Right atrium auricular region (tissue), 2 donors: ENCODE results near the gene GRK2. TPM values are rescaled to one million over a fixed set of nuclear protein-coding genes. Genes with fewer than 3 reads are reported as not detected.

Source experiments
- DNase-seq: peaks from one replicate; pipeline ENCODE4 v3.0.0-alpha.2; 2019; ENCODE audit warnings: low spot score
- H3K27ac ChIP-seq, 2 donors: fragments of 200-600 bp; sonication (generic); 1 replicate in 1 of 2; 2 replicates in 1 of 2; pipeline ENCODE4 v1.5.1; 2016 to 2019
- H3K27me3 ChIP-seq, 2 donors: fragments of 200-600 bp; sonication (generic); one replicate each; pipeline versions ENCODE4 v1.5.1 to v1.6.0; 2017 to 2019
- H3K36me3 ChIP-seq: fragments of 200-600 bp; sonication (generic); one replicate; pipeline ENCODE4 v1.5.1; 2016
- H3K4me1 ChIP-seq, 2 donors: fragments of 200-600 bp; sonication (generic); one replicate each; pipeline versions ENCODE4 v1.5.1 to v1.6.0; 2017 to 2019
- H3K4me3 ChIP-seq, 2 donors: fragments of 200-600 bp; sonication (generic); 1 replicate in 1 of 2; 2 replicates in 1 of 2; pipeline ENCODE4 v1.5.1; 2017 to 2019; ENCODE audit warnings: mild to moderate bottlenecking in 1 of 2, moderate library complexity in 1 of 2
- H3K9me3 ChIP-seq, 2 donors: fragments of 200-600 bp; sonication (generic); one replicate each; pipeline ENCODE4 v1.5.1; 2019
- total RNA-seq, 2 donors: library from RNA; depleted of rRNA; stranded (reverse); fragments of >200 nt; gene quantifications; one replicate each; pipeline ENCODE4 v1.1.0, GENCODE V29; 2016
- TF ChIP-seq, protein P1 (sequence below), 2 donors: fragments of 200-600 bp; sonication (generic); IDR thresholded peaks; one replicate each; pipeline ENCODE4 v1.5.1; 2019; ENCODE audit warnings: antibody characterized with exemption in 2 of 2

The GRK2 gene
- total RNA-seq, 2 donors from 2014 or later: 52.7 to 55.9 TPM

DNA sequence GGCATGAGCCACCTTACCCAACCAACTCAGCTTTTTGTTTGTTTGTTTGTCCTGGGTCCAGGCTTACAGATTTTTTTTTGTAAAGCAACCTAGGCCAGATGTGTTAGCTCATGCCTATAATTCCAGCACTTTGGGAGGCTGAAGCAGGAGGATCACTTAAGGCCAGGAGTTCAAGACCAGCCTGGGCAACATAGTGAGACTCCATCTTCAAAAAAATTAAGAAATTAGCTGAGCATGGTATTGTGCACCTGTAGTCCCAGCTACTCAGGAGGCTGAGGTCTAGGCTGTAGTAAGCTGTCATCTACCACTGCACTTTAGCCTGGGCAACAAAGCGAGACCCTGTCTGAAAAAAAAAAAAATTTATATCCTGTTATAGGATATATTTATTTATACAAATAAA, 28.7 kb upstream of the GRK2 start:
- TF ChIP-seq, protein P1, sequence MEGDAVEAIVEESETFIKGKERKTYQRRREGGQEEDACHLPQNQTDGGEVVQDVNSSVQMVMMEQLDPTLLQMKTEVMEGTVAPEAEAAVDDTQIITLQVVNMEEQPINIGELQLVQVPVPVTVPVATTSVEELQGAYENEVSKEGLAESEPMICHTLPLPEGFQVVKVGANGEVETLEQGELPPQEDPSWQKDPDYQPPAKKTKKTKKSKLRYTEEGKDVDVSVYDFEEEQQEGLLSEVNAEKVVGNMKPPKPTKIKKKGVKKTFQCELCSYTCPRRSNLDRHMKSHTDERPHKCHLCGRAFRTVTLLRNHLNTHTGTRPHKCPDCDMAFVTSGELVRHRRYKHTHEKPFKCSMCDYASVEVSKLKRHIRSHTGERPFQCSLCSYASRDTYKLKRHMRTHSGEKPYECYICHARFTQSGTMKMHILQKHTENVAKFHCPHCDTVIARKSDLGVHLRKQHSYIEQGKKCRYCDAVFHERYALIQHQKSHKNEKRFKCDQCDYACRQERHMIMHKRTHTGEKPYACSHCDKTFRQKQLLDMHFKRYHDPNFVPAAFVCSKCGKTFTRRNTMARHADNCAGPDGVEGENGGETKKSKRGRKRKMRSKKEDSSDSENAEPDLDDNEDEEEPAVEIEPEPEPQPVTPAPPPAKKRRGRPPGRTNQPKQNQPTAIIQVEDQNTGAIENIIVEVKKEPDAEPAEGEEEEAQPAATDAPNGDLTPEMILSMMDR (IDR thresholded peaks at IDR 0.05): no peak
- H3K27ac ChIP-seq: no peak overlapping the region
- H3K36me3 ChIP-seq: peaks cover 6% of the 10 kb centered on the region
- DNase-seq: no peak
- H3K4me1 ChIP-seq: peaks cover 0 to 38% of the 10 kb centered on the region in 2 donors
- no peaks in the 10 kb centered on the region for H3K9me3 ChIP-seq
- H3K4me3 ChIP-seq: no peak overlapping the region
- no peaks in the 10 kb centered on the region for H3K27me3 ChIP-seq

DNA sequence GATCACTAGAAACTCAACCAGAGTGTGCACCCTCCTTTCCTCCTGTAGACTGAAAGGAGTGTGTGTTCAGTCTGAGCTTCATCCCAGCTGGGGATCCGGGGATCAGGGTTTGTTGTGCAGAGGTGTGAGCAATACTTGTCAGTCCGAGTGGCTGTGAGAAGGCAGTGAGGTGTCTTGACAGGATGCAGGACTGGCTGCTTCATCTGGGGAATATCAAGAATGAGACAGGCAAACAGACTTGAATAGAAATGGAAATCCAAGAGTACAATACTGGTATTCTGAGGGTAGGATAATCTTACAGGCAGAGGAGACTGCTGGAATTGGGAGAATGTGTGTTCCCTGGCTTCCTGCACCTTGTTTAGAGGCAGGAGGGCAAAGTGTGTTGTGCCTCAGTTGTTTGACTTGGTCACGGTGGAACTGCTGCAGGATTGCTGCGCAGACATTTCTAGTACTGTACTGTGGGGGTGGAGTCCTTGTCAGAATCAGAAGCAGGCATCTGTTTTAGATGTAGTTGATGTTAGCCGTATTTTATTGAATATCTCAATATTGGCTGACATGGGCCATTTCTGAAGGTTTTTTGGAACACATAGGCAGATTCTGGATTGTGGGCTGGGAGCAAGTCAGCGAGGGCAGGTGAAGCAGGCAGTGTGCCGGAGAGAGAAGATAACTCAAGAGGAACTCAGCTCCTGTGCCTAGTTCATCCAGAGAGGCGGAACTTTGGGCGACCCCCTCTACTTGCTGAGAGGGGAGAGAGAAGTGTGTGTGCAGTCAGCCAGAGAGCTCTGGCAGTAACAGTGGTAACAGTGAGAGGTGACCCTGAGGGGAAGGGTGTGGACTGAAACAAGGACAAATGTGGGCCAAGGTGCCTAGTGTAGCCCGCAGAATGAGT, 27.1 kb upstream of the GRK2 start:
- no peaks in the 10 kb centered on the region for H3K9me3 ChIP-seq
- peak overlapping the region in 1 of 2 donors; percentile 60 for H3K4me3 ChIP-seq
- no peaks in the 10 kb centered on the region for H3K27me3 ChIP-seq
- DNase-seq: no peak
- H3K27ac ChIP-seq: peak overlapping the region; percentile 61 to 87
- TF ChIP-seq, protein P1 (IDR thresholded peaks at IDR 0.05): no peak
- H3K36me3 ChIP-seq: peaks cover 11% of the 10 kb centered on the region
- peaks cover 0 to 52% of the 10 kb centered on the region in 2 donors for H3K4me1 ChIP-seq

GRCh38 chr11:67239783-67240575, 26.3 kb upstream of the GRK2 start:
- TF ChIP-seq, protein P1 (IDR thresholded peaks at IDR 0.05): no peak
- Histone ChIP-seq H3K27ac (peak overlapping the region; percentile 87 to 94), H3K27me3 (no peaks in the 10 kb centered on the region), H3K9me3 (no peaks in the 10 kb centered on the region), H3K4me3 (peak overlapping the region; percentile 60 to 67), H3K36me3 (peaks cover 19% of the 10 kb centered on the region), H3K4me1 (peaks cover 0 to 54% of the 10 kb centered on the region in 2 donors)
- DNase-seq: peak; percentile 97

GRCh38 chr11:67240576-67241389, 25.5 kb upstream of the GRK2 start:
- Histone ChIP-seq H3K9me3 (no peaks in the 10 kb centered on the region), H3K27ac (peak overlapping the region; percentile 87 to 94), H3K4me1 (peaks cover 0 to 54% of the 10 kb centered on the region in 2 donors), H3K4me3 (peak overlapping the region; percentile 60 to 67), H3K36me3 (peaks cover 27% of the 10 kb centered on the region), H3K27me3 (no peaks in the 10 kb centered on the region)
- DNase-seq: no peak
- TF ChIP-seq, protein P1 (IDR thresholded peaks at IDR 0.05): no peak

DNA sequence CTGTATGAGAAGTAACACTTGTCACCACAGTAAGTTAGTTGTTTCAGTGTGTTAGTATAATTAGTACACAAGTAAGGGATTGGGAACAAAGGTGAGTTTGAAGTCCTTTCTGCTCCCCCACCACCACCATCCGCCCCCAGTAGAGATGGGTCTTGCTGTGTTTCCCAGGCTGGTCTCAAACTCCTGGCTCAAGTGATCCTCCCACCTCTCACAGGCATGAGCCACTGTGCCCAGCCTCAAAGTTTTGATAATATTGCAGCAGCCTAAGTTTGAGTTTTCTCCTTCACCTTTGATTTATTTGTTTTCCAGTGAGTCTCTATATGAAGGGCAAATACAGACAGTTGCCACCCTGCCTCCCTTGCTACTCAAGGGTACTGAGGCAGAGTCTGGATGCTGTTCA, 23.7 kb upstream of the GRK2 start:
- H3K4me3 ChIP-seq: no peak overlapping the region
- no peaks in the 10 kb centered on the region for H3K27me3 ChIP-seq
- no peaks in the 10 kb centered on the region for H3K9me3 ChIP-seq
- H3K4me1 ChIP-seq: peaks cover 0 to 54% of the 10 kb centered on the region in 2 donors
- peaks cover 43% of the 10 kb centered on the region for H3K36me3 ChIP-seq
- TF ChIP-seq, protein P1 (IDR thresholded peaks at IDR 0.05): no peak
- no peak overlapping the region for H3K27ac ChIP-seq
- no peak for DNase-seq
